GM18519 (cell line): Measurements from ENCODE around the gene ARTN.

Source experiments
- ATAC-seq: cut with Tn5 transposase; IDR thresholded peaks from one replicate; pipeline ENCODE4 v1.9.1; 2021; ENCODE audit warnings: mild to moderate bottlenecking, moderate library complexity; ENCODE audit not compliant: unreplicated experiment, low FRiP score

The ARTN gene

GRCh38 chr1:43982241-43982640 lies 48.6 kb downstream of the ARTN start:
- no peak for ATAC-seq

- no peak for ATAC-seq
Observed at GRCh38 chr1:43982808-43983207, 49.2 kb downstream of the ARTN start.

- no peak for ATAC-seq
Observed at GRCh38 chr1:43983253-43983899, 49.8 kb downstream of the ARTN start.

GRCh38 chr1:43984855-43985254 lies 51.3 kb downstream of the ARTN start:
- ATAC-seq: no peak

GRCh38 chr1:43985984-43986595 lies 52.5 kb downstream of the ARTN start:
- no peak for ATAC-seq

- ATAC-seq: no peak
Observed at GRCh38 chr1:43986712-43987111, 53.1 kb downstream of the ARTN start.
